ENCODE data around the gene CLCN2.

- no peak for TF ChIP-seq FOXM1 (IDR thresholded peaks at IDR 0.05; ENCODE audit: borderline replicate concordance)
- no peak for TF ChIP-seq NFRKB (IDR thresholded peaks at IDR 0.05)
- no peak for TF ChIP-seq PKNOX1 (IDR thresholded peaks at IDR 0.05)
- no peak for TF ChIP-seq SP1 (IDR thresholded peaks at IDR 0.05)
- TF ChIP-seq ZNF384 (IDR thresholded peaks at IDR 0.05): no peak
- no peak for TF ChIP-seq SUZ12 (IDR thresholded peaks at IDR 0.05)
- no peak for TF ChIP-seq ARNT (IDR thresholded peaks at IDR 0.05)
- no peak for TF ChIP-seq LEF1 (IDR thresholded peaks at IDR 0.05; ENCODE audit: borderline replicate concordance)
- no peak for TF ChIP-seq CTBP1 (IDR thresholded peaks at IDR 0.05; ENCODE audit: borderline replicate concordance)
- no peak for TF ChIP-seq L3MBTL2 (conservative IDR thresholded peaks at IDR 0.05)
- no peak for TF ChIP-seq ELF4 (IDR thresholded peaks at IDR 0.05)
- TF ChIP-seq HDGF (IDR thresholded peaks at IDR 0.05; ENCODE audit: borderline replicate concordance): no peak
These were observed 11.6 kb downstream of the CLCN2 start for GRCh38 chr3:184349563-184350470.

All from HEK293T (cell line).